Measurements from ENCODE around the gene TNFSF12.
"Not testable (repeated sequence)": the region's sequence is repeated elsewhere in the genome, so short reads cannot be mapped to it uniquely, and the experiment has no call there.

Gene TNFSF12

GRCh38 chr17:7591596-7591995, 42.7 kb downstream of the TNFSF12 start:
- TF ChIP-seq POLR2A (IDR thresholded peaks at IDR 0.05; ENCODE audit: extremely low read depth, insufficient read length) (no peak), MAX (IDR thresholded peaks at IDR 0.05; ENCODE audit: low read depth, low read length) (no peak), MYC (IDR thresholded peaks at IDR 0.05; ENCODE audit: low read depth, low read length) (no peak)
- TF ChIP-seq, protein P1, sequence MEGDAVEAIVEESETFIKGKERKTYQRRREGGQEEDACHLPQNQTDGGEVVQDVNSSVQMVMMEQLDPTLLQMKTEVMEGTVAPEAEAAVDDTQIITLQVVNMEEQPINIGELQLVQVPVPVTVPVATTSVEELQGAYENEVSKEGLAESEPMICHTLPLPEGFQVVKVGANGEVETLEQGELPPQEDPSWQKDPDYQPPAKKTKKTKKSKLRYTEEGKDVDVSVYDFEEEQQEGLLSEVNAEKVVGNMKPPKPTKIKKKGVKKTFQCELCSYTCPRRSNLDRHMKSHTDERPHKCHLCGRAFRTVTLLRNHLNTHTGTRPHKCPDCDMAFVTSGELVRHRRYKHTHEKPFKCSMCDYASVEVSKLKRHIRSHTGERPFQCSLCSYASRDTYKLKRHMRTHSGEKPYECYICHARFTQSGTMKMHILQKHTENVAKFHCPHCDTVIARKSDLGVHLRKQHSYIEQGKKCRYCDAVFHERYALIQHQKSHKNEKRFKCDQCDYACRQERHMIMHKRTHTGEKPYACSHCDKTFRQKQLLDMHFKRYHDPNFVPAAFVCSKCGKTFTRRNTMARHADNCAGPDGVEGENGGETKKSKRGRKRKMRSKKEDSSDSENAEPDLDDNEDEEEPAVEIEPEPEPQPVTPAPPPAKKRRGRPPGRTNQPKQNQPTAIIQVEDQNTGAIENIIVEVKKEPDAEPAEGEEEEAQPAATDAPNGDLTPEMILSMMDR (IDR thresholded peaks at IDR 0.05; ENCODE audit: low read depth, low read length) = no peak

DNA sequence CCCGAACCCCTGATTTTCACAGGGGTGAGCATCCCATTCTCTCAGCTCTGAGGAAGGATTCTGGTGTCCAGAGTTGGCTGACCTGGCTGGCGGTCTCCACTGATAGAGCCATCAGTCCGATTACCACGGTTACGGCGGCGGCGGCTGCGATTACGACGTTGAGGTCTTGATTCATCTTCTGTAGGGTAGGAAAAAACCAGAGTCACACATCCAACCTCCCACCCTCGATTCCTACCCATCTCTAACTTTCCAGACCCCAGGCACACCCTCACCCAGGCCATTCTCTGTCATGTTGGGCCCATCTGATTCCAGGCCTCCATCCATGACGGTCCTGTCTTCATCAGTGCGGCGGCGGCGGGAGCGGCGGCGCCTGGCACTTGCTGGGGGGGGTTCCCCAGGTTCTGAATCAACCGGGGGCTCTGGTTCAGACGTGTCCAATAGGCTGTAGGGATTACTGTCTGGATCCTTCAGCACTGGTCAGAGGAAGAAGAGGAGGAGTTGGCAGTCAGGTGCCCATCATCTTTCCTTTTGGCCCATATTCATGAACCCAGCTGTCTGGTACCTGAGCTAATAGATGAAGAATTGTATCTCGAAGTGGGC, 43.7 kb downstream of the TNFSF12 start:
- no peak for DNase-seq (ENCODE audit: low read depth)
- TF ChIP-seq MAX (IDR thresholded peaks at IDR 0.05; ENCODE audit: low read depth, low read length) = no peak
- no peak for TF ChIP-seq POLR2A (IDR thresholded peaks at IDR 0.05; ENCODE audit: extremely low read depth, insufficient read length)
- TF ChIP-seq MYC (IDR thresholded peaks at IDR 0.05; ENCODE audit: low read depth, low read length) = no peak
- TF ChIP-seq, protein P1 (IDR thresholded peaks at IDR 0.05; ENCODE audit: low read depth, low read length) = no peak
- no peak overlapping the region for H3K4me3 ChIP-seq (ENCODE audit: low read depth, low read length)

More at GRCh38 chr17:7591596-7591995, 42.7 kb downstream of the TNFSF12 start:
- DNase-seq (ENCODE audit: low read depth) = no peak
- H3K4me3 ChIP-seq (ENCODE audit: low read depth, low read length) = no peak overlapping the region

DNA sequence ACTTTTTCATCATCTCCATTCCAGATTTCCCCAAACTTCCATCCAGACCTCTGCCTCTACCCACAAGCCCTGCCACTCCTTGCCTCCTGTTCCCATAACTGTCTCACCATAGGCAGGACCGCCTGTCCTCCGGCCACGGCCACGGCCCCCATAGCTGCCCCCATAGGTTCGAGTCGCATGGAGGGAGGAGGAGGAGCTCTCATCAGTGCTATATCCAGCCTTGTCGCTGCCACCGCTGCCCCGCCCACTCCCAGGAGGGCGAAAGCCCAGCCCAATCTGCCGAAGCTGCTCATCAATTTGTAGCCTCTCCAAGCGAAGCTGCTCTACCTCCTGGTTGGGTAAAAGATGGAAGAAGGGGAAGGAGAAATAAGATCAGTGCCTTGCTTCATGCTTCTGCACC, 44.4 kb downstream of the TNFSF12 start:
- no peak for DNase-seq (ENCODE audit: low read depth)
- no peak for TF ChIP-seq POLR2A (IDR thresholded peaks at IDR 0.05; ENCODE audit: extremely low read depth, insufficient read length)
- TF ChIP-seq, protein P1 (IDR thresholded peaks at IDR 0.05; ENCODE audit: low read depth, low read length) = no peak
- no peak for TF ChIP-seq MYC (IDR thresholded peaks at IDR 0.05; ENCODE audit: low read depth, low read length)
- no peak for TF ChIP-seq MAX (IDR thresholded peaks at IDR 0.05; ENCODE audit: low read depth, low read length)
- no peak overlapping the region for H3K4me3 ChIP-seq (ENCODE audit: low read depth, low read length)

- H3K4me3 ChIP-seq (ENCODE audit: low read depth, low read length); DNase-seq (ENCODE audit: low read depth): not testable (repeated sequence)
Measured at GRCh38 chr17:7597561-7597960, 48.7 kb downstream of the TNFSF12 start.

GRCh38 chr17:7606280-7606679, 57.4 kb downstream of the TNFSF12 start:
- DNase-seq (ENCODE audit: low read depth) = no peak
- TF ChIP-seq POLR2A (IDR thresholded peaks at IDR 0.05; ENCODE audit: extremely low read depth, insufficient read length) (no peak), MAX (IDR thresholded peaks at IDR 0.05; ENCODE audit: low read depth, low read length) (no peak), MYC (IDR thresholded peaks at IDR 0.05; ENCODE audit: low read depth, low read length) (no peak)
- TF ChIP-seq, protein P1 (IDR thresholded peaks at IDR 0.05; ENCODE audit: low read depth, low read length) = no peak
- no peak overlapping the region for H3K4me3 ChIP-seq (ENCODE audit: low read depth, low read length)

Measured in NB4 (cell line).